ENCODE data around the gene RNF220. TPM values are rescaled to one million over a fixed set of nuclear protein-coding genes. Genes with fewer than 3 reads are reported as not detected.

The RNF220 gene
- total and polyA plus RNA-seq, 9 of the 15 experiments (the other 6 are each of a cell fraction or from before 2014, with no cell fraction given), result 5.1 to 117 (median 66.9) TPM

GRCh38 chr1:44647896-44648295 is 242.8 kb downstream of the RNF220 start:
- Histone ChIP-seq H3K9ac (ENCODE audit: insufficient read depth in 1 of 2, low read depth in 2 of 2, low read length in 2 of 2) (no peak overlapping the region), H3K4me2 (ENCODE audit: insufficient read depth, low read length) (no peak overlapping the region), H3K27ac (ENCODE audit: extremely low read depth, low read depth, low read length) (no peak overlapping the region), H3K79me2 (ENCODE audit: control insufficient read depth, insufficient read depth, low read length) (no peaks in the 10 kb centered on the region), H3K27me3 (ENCODE audit: control insufficient read depth in 2 of 2, insufficient read depth in 2 of 2, low read length in 2 of 2) (no peaks in the 10 kb centered on the region), H4K20me1 (replicated peaks; ENCODE audit: control insufficient read depth, insufficient read depth, low read length) (peaks cover 11% of the 10 kb centered on the region), H3K9me3 (replicated peaks; ENCODE audit: control insufficient read depth, insufficient read depth, low read depth, low read length) (no peaks in the 10 kb centered on the region), H3K4me3 (no peak overlapping the region), H3K36me3 (ENCODE audit: control insufficient read depth, insufficient read depth, low read length) (peaks cover 85% of the 10 kb centered on the region; the same call in 2 of the 3 replicates), H3K9me1 (ENCODE audit: control insufficient read depth, insufficient read depth, low read length) (no peaks in the 10 kb centered on the region), H2AFZ (ENCODE audit: low read depth, low read length) (no peak overlapping the region), H3K4me1 (replicated peaks in 1 of 2; ENCODE audit: control insufficient read depth in 2 of 2, insufficient read depth in 2 of 2, low read length in 2 of 2) (peaks cover 0 to 19% of the 10 kb centered on the region in 2 experiments; a peak in 2 of 5 replicates)
- FAIRE-seq (no peak), DNase-seq (ENCODE audit: extremely low read depth in 1 of 4, low spot score in 3 of 4) (no peak), ATAC-seq (no peak)
- no TSS peak for BruUV-seq (replicated peaks)
- POLR2A ChIA-PET, result interaction anchor here (0.6 to 17.6 kb wide), 7 partner anchors 14 to 397 kb away, joined by 3 to 328 read pairs (median 5); partner anchors contain the start of genes ARMH1 and TMEM53
- in situ Hi-C loops (cut with MboI), result no loop called here
- CTCF ChIA-PET (ENCODE audit: low intra/inter-chr PET ratio), result interaction anchor here (1.2 kb wide), 1 partner anchor 39 kb away, joined by 5 read pairs; no protein-coding TSS in a partner anchor
- intact Hi-C loops (cut with micrococcal nuclease), result no loop called here
- 48% methylated on average over 2 of the region's 2 CpGs for WGBS (ENCODE audit: insufficient coverage, low coverage, missing lambda C conversion rate)
- no peak for TF ChIP-seq NFE2L1 (tag; IDR thresholded peaks at IDR 0.05; ENCODE audit: borderline replicate concordance, low read depth)
- TF ChIP-seq KLF1 (tag; IDR thresholded peaks at IDR 0.05), result no peak
- no peak for TF ChIP-seq SFPQ (IDR thresholded peaks at IDR 0.05; ENCODE audit: low read depth, low read length)
- no peak for TF ChIP-seq MED1 (CRISPR knock-in tag; IDR thresholded peaks at IDR 0.05; ENCODE audit: borderline replicate concordance)
- no peak for TF ChIP-seq STAG1 (CRISPR knock-in tag; IDR thresholded peaks at IDR 0.05; ENCODE audit: borderline replicate concordance)
- TF ChIP-seq NR2C2 (CRISPR knock-in tag; IDR thresholded peaks at IDR 0.05), result no peak
- TF ChIP-seq NR2C2 (tag; IDR thresholded peaks at IDR 0.05), result no peak
- no peak for TF ChIP-seq CHD2 (IDR thresholded peaks at IDR 0.05; ENCODE audit: low read depth, low read length)
- TF ChIP-seq MYBL2 (IDR thresholded peaks at IDR 0.05; ENCODE audit: low read depth), result no peak
- TF ChIP-seq MYBL2 (CRISPR knock-in tag; IDR thresholded peaks at IDR 0.05; ENCODE audit: borderline replicate concordance), result no peak
- TF ChIP-seq SRSF1 (IDR thresholded peaks at IDR 0.05; ENCODE audit: low read depth, low read length), result no peak
- no peak for TF ChIP-seq BRD9 (IDR thresholded peaks at IDR 0.05; ENCODE audit: low read depth, partially characterized antibody)
- TF ChIP-seq ZNF592 (IDR thresholded peaks at IDR 0.05), result no peak
- no peak for TF ChIP-seq KDM4B (IDR thresholded peaks at IDR 0.05; ENCODE audit: borderline replicate concordance in 2 of 2, low read depth in 1 of 2)
- TF ChIP-seq MBD2 (IDR thresholded peaks at IDR 0.05; ENCODE audit: borderline replicate concordance, low read depth), result no peak
- TF ChIP-seq ZNF253 (CRISPR knock-in tag; conservative IDR thresholded peaks at IDR 0.05), result no peak
- TF ChIP-seq BACH1 (tag; IDR thresholded peaks at IDR 0.05), result no peak

All from K562 (cell line).